Lower leg skin (tissue), 4 donors: ENCODE measurements around the gene JPH4. TPM values are rescaled to one million over a fixed set of nuclear protein-coding genes. Genes with fewer than 3 reads are reported as not detected.

Experiments
- DNase-seq, 2 donors: peaks; one replicate each; pipeline ENCODE4 v3.0.0-alpha.2; 2019; ENCODE audit warnings: low spot score in 2 of 2
- H3K4me3 ChIP-seq: fragments of 200-600 bp; sonication (generic); 2 replicates; pipeline ENCODE4 v1.5.1; 2017; ENCODE audit warnings: mild to moderate bottlenecking, low read depth; ENCODE audit not compliant: poor library complexity, severe bottlenecking
- POLR2A ChIP-seq, 2 donors: fragments of 450-650 bp; IDR thresholded peaks; one replicate each; pipeline ENCODE4 v1.6.1; 2016 to 2017; ENCODE audit warnings: antibody characterized with exemption in 2 of 2, mild to moderate bottlenecking in 1 of 2, moderate library complexity in 1 of 2
- WGBS, 2 donors: methylation state at CpG; one replicate each; pipeline ENCODE4 v1.1.5; 2018; 5-methylcytosine and 5-hydroxymethylcytosine counted together
- intact Hi-C: fragments of 100-400 bp; cut with DNase I; formaldehyde crosslinking; loops from one replicate; pipeline ENCODE4 v1.15.0; 2023; ENCODE audit warnings: low total_unique reads
- total RNA-seq, 4 donors: library from RNA; depleted of rRNA; stranded (reverse); fragments of >200 nt; gene quantifications; one replicate each; pipeline ENCODE4 v1.1.0, GENCODE V29; 2016
- TF ChIP-seq, protein P1 (sequence below), 3 donors: fragments of 450-650 bp; IDR thresholded peaks; one replicate each; pipeline ENCODE4 v1.5.1; 2016; ENCODE audit warnings: antibody characterized with exemption in 3 of 3, mild to moderate bottlenecking in 3 of 3, moderate library complexity in 2 of 3

JPH4 gene
- total RNA-seq, 4 donors from 2014 or later, result 0.34 to 3.6 (median 1.4) TPM

DNA sequence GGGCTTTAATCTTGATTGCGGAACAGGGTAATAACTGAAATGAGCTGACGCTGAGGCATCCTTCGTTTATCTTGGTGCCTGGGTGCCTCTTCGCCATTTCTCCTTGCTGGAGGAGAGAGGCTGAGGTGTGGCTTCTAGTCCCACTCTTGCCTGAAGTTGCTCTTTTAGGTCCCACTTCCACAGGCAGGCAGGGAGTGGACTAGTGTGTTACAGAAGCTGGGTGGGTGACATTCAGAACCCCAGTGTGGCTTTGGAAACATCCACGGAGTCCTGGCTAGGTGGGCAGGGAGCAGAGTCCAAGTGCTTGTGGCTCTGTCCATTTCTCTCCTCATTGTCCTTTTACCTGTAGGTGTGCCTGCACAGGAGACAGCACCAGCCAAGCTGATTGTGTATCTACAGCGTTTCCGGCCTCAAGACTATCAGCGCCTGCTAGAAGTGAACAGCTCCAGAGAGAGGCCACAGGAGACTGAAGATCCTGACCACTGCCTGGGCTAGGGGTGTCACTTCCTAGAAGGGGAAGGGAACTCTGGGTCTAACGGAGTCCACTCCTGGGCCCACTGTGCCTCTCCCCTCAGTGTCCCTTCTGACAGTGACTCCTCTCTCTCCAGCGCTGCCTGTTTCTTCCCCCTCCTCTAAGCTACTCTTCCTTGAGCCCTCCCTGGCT, 20.1 kb downstream of the JPH4 start:
- intact Hi-C loops, result loop anchor here (5.0 kb wide), 1 partner anchor 81 kb away; no protein-coding TSS in a partner anchor
- DNase-seq, result no peak
- TF ChIP-seq, protein P1, sequence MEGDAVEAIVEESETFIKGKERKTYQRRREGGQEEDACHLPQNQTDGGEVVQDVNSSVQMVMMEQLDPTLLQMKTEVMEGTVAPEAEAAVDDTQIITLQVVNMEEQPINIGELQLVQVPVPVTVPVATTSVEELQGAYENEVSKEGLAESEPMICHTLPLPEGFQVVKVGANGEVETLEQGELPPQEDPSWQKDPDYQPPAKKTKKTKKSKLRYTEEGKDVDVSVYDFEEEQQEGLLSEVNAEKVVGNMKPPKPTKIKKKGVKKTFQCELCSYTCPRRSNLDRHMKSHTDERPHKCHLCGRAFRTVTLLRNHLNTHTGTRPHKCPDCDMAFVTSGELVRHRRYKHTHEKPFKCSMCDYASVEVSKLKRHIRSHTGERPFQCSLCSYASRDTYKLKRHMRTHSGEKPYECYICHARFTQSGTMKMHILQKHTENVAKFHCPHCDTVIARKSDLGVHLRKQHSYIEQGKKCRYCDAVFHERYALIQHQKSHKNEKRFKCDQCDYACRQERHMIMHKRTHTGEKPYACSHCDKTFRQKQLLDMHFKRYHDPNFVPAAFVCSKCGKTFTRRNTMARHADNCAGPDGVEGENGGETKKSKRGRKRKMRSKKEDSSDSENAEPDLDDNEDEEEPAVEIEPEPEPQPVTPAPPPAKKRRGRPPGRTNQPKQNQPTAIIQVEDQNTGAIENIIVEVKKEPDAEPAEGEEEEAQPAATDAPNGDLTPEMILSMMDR (IDR thresholded peaks at IDR 0.05), result no peak
- TF ChIP-seq POLR2A (IDR thresholded peaks at IDR 0.05), result no peak
- no peak overlapping the region for H3K4me3 ChIP-seq
- 84 to 91% methylated on average over 10 of the region's 10 CpGs for WGBS, 2 donors

DNA sequence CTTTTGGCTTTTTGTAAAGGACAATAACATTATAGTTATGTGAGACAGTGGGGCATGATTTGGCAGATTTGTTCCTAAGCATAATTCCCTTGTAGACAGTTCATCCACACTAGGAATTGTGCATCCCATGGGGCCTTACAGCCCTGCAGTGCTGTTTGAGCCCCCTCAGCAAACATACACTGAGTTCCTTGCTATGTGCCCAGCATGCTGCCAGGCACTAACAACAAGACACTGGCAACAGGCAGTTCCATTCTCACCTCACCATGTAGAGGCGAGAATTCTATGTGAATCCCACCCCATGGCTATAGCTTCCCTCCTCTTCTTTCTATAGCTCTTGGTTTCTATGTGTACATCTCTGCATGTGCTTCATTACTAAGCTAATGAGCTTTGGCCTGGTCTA, 20.6 kb downstream of the JPH4 start:
- H3K4me3 ChIP-seq, result no peak overlapping the region
- no peak for DNase-seq
- 100% methylated on average over 1 of the region's 1 CpG for WGBS, 2 donors
- TF ChIP-seq, protein P1 (IDR thresholded peaks at IDR 0.05), result no peak
- TF ChIP-seq POLR2A (IDR thresholded peaks at IDR 0.05), result no peak
- intact Hi-C loops, result loop anchor here (5.0 kb wide), 1 partner anchor 81 kb away; no protein-coding TSS in a partner anchor

DNA sequence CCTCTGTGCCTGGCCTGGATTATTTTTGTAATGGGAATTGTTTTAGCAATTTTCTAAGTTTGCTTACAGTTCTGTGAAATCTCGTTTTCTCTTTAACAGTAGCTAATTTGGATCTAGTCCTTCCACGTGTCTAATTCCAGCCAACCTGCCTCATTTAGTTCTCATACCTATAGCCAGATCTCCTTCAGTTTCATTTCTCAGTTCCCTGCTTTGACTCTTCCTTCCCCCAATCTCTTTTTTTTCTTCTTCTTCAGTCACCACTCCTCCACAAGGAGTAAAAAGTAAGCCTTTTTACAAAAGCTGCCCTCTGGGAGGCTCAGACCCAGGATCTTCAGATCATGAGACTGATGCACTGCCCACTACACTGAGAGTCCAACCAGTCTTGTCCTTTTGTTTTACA, 21.1 kb downstream of the JPH4 start:
- H3K4me3 ChIP-seq, result no peak overlapping the region
- intact Hi-C loops, result loop anchor here (5.0 kb wide), 1 partner anchor 80 kb away; no protein-coding TSS in a partner anchor
- no peak for DNase-seq
- TF ChIP-seq, protein P1 (IDR thresholded peaks at IDR 0.05), result no peak
- no peak for TF ChIP-seq POLR2A (IDR thresholded peaks at IDR 0.05)
- 31 to 41% methylated on average over 2 of the region's 2 CpGs for WGBS, 2 donors

DNA sequence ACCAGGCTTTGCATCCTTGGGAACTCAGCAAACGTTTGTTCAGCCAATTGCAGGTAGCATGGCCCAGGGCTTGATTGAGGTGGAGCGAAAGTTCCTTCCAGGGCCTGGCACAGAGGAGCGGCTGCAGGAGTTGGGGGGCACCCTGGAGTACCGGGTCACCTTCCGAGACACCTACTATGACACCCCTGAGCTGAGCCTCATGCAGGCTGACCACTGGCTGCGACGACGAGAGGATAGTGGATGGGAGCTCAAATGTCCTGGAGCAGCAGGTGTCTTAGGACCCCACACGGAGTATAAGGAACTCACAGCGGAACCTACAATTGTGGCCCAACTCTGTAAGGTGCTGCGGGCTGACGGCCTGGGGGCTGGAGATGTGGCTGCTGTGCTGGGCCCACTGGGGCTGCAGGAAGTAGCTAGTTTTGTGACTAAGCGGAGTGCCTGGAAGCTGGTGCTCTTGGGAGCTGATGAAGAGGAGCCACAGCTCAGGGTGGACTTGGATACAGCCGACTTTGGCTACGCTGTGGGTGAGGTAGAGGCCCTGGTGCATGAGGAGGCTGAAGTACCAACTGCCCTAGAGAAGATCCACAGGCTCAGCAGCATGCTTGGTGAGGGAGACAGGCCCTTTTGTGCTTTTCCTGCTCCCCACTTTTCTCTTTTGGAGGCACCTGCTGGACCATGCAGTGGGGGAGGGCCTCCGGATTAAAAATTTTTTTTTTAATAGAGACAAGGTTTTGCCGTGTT, 21.7 kb downstream of the JPH4 start:
- H3K4me3 ChIP-seq, result peak overlapping the region; percentile 74
- no peak for DNase-seq
- TF ChIP-seq POLR2A (IDR thresholded peaks at IDR 0.05), result no peak
- TF ChIP-seq, protein P1 (IDR thresholded peaks at IDR 0.05), result no peak
- 41 to 51% methylated on average over 16 of the region's 17 CpGs for WGBS, 2 donors
- intact Hi-C loops, result loop anchor here (5.0 kb wide), 1 partner anchor 80 kb away; no protein-coding TSS in a partner anchor

DNA sequence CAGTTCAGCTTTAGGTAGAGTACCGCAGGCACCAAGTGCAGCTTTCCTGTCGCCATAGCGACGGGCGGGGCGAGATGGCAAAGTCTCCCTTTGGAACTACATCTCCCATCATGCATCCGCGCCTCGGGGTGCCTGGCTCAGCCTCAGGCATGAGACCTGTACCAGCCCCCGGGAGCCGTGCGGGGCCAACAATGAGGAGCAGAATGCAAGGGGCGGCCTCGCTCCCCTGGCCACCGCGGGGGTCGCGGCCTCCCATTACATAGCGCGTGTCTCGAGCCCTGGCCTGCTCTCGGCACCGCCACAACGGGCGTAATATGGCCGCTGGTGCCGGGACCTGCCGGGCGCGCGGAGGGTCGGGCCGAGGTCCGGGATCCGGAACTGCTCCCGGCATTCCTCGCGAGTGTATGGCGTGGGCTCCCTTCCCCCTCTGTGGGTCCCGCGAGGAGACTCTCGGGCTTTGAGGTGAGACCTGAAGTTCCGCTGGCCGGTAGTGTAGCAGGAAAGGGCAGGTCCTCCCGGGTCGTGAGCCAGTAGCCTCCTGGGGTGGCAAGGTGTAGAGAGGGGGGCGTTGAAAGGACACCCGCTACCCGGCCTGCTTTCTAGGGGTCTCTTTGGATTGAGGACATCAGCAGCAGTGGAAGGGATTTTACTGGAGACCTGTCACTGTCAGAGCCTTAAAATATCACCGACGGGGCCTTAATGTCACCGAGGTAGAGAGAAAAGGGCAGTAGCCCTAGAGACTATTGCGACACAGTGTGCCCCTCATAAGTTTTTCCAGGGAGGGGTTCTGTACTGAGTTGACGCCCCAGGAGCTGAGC, 22.5 kb downstream of the JPH4 start, which contains the start of gene THTPA:
Gene THTPA (plus strand): TSS at position 390 of the 818 bp plus-strand sequence. CDS start 487 bp downstream, outside the sequence.
- intact Hi-C loops, result loop anchor here (5.0 kb wide), 1 partner anchor 79 kb away; no protein-coding TSS in a partner anchor
- TF ChIP-seq, protein P1 (IDR thresholded peaks at IDR 0.05), result no peak
- no peak for TF ChIP-seq POLR2A (IDR thresholded peaks at IDR 0.05)

More for the DNA sequence above, 22.5 kb downstream of the JPH4 start, which contains the start of gene THTPA:
- WGBS, 2 donors, result 1% methylated on average over 8 to 48 of the region's 54 CpGs
- DNase-seq, result peak; percentile 90 to 98
- peak within 1 kb of the TSS; percentile 74 for H3K4me3 ChIP-seq
